BLaER1 (cell line): Measurements from ENCODE around the gene GAL3ST2.
A peak's percentile ranks its signal among the peaks of the same experiment; 100 is the strongest.

Experiments
- H3K27ac ChIP-seq: shearing (Covaris generic); formaldehyde crosslinking; 2 replicates; pipeline ENCODE4 v1.8.1; 2022
- H3K27me3 ChIP-seq: shearing (Covaris generic); formaldehyde crosslinking; 2 replicates; pipeline ENCODE4 v1.8.1; 2022
- H3K36me3 ChIP-seq: shearing (Covaris generic); formaldehyde crosslinking; 2 replicates; pipeline ENCODE4 v1.8.1; 2022
- H3K4me1 ChIP-seq: shearing (Covaris generic); formaldehyde crosslinking; 2 replicates; pipeline ENCODE4 v1.8.1; 2022
- H3K4me2 ChIP-seq: shearing (Covaris generic); formaldehyde crosslinking; 2 replicates; pipeline ENCODE4 v1.8.1; 2022
- H3K4me3 ChIP-seq: shearing (Covaris generic); formaldehyde crosslinking; 2 replicates; pipeline ENCODE4 v1.8.1; 2022
- H3K9ac ChIP-seq: shearing (Covaris generic); formaldehyde crosslinking; 2 replicates; pipeline ENCODE4 v1.8.1; 2022
- H3K9me3 ChIP-seq: shearing (Covaris generic); formaldehyde crosslinking; 2 replicates; pipeline ENCODE4 v1.8.1; 2022
- H4K20me1 ChIP-seq: shearing (Covaris generic); formaldehyde crosslinking; 2 replicates; pipeline ENCODE4 v1.8.1; 2022
- Cebpa-rat ChIP-seq: shearing (Covaris generic); IDR thresholded peaks from 2 replicates; pipeline ENCODE4 v1.8.1; 2022

GAL3ST2 gene

GRCh38 chr2:241811952-241812729 lies 35.5 kb downstream of the GAL3ST2 start:
- Histone ChIP-seq H4K20me1 (no peaks in the 10 kb centered on the region), H3K9ac (peak overlapping the region; percentile 72; the same call in 1 of the 2 replicates), H3K27ac (peak overlapping the region; percentile 97), H3K4me2 (peak overlapping the region; percentile 92), H3K27me3 (no peaks in the 10 kb centered on the region), H3K9me3 (peaks cover 11% of the 10 kb centered on the region; the same call in 1 of the 2 replicates), H3K4me3 (no peak overlapping the region), H3K4me1 (peaks cover 92% of the 10 kb centered on the region), H3K36me3 (no peaks in the 10 kb centered on the region)
- no peak for TF ChIP-seq Cebpa-rat

DNA sequence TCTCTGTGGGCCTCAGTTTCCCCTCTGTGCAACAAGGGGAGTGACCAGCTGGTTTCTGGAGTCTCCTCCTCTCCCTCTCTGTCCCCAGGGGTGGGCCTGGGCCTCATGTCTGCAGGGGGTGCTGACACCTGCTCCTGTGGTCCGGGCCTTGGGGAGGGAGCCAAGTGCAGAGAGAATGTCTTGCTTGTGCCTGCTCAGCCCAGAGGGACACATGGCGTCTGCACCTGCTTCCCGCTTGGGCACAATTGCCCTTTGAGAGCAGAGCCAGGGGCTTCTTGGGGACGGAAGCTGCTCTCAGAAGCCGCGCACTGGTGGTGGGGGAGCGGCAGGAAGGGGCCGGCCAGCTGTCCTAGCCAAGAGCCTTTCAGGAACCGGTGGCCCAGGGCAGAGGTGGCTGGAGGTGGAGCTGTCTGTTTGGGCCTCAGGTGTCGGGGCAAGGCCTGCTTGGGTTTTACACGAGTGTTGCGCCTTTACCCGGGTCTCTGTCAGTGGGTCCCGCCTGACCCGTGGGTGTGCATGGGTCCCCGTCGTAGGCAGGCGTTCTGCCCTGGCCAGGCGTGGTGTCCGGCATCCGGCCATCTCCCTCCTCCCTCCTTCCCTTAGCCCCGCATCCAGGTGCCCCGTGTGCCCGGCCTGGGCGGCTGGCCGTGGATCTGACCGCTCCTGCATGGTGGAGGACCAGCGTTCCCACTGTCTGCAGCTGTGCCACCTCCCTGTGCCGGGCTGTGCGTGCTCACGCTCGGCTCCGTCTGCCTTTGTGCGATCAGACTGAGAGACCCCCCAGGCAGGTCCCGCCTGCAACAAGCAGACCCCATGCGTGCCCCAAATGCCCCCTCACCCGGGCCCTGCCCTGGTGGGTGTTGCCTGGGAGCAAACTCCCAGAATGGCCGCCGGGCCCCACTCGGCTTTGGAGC lies 36.4 kb downstream of the GAL3ST2 start:
- Histone ChIP-seq H3K27ac (peak overlapping the region; percentile 97), H3K9ac (peak overlapping the region; percentile 83), H3K9me3 (peaks cover 11% of the 10 kb centered on the region; the same call in 1 of the 2 replicates), H3K4me3 (peak overlapping the region; percentile 45), H3K27me3 (no peaks in the 10 kb centered on the region), H4K20me1 (no peaks in the 10 kb centered on the region), H3K4me2 (peak overlapping the region; percentile 92), H3K36me3 (no peaks in the 10 kb centered on the region), H3K4me1 (peaks cover 100% of the 10 kb centered on the region)
- TF ChIP-seq Cebpa-rat: no peak

- H3K4me2 ChIP-seq: peak overlapping the region; percentile 92
- H3K36me3 ChIP-seq: no peaks in the 10 kb centered on the region
- H3K27ac ChIP-seq: peak overlapping the region; percentile 97
- no peak for TF ChIP-seq Cebpa-rat
- H3K27me3 ChIP-seq: no peaks in the 10 kb centered on the region
- peak overlapping the region; percentile 83 for H3K9ac ChIP-seq
- peaks cover 11% of the 10 kb centered on the region; the same call in 1 of the 2 replicates for H3K9me3 ChIP-seq
- H3K4me1 ChIP-seq: peaks cover 100% of the 10 kb centered on the region
- no peaks in the 10 kb centered on the region for H4K20me1 ChIP-seq
- H3K4me3 ChIP-seq: peak overlapping the region; percentile 45
Observed at GRCh38 chr2:241813644-241814392, 37.2 kb downstream of the GAL3ST2 start.

GRCh38 chr2:241814393-241814642 lies 37.7 kb downstream of the GAL3ST2 start:
- Histone ChIP-seq H4K20me1 (no peaks in the 10 kb centered on the region), H3K4me2 (peak overlapping the region; percentile 92), H3K27me3 (no peaks in the 10 kb centered on the region), H3K4me3 (0 out of 2 replicates have a peak overlapping the region, but pooled peaks have one; percentile 22), H3K9ac (peak overlapping the region; percentile 24; the same call in 1 of the 2 replicates), H3K27ac (peak overlapping the region; percentile 97), H3K9me3 (peaks cover 11% of the 10 kb centered on the region; the same call in 1 of the 2 replicates), H3K36me3 (no peaks in the 10 kb centered on the region), H3K4me1 (peaks cover 100% of the 10 kb centered on the region)
- TF ChIP-seq Cebpa-rat: no peak

DNA sequence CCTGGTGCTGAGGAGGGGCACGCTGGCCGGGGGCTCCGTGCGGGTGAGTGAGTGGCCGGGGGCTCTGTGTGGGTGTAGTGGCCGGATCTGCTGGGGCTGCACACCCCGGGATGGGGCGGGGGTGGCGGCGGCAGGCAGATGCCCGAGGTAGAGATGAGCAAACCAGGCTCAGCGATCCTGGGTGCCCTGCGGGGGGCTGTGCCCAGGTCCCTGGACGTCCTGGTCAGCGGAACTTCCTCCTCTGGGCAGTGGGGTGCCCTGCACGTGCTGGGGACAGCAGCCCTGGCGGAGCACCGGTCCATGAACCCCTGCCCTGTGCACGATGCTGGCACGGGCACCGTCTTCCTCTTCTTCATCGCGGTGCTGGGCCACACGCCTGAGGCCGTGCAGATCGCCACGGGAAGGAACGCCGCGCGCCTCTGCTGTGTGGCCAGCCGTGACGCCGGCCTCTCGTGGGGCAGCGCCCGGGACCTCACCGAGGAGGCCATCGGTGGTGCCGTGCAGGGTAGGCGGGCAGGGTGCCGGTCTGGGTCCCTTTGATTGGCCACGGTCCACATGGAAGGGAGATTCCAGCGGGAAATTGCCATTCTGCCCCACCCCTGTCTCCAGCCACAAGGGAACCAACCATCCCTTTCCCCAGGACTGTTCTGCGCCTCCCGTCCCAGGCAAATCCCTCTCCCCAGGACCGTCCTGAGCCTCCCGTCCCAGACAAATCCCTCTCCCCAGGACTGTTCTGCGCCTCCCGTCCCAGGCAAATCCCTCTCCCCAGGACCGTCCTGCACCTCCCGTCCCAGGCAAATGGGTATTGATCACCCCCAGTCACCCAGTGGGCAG lies 38.2 kb downstream of the GAL3ST2 start:
- peaks cover 97% of the 10 kb centered on the region for H3K4me1 ChIP-seq
- no peak for TF ChIP-seq Cebpa-rat
- H3K4me3 ChIP-seq: 0 out of 2 replicates have a peak overlapping the region, but pooled peaks have one; percentile 22
- peak overlapping the region; percentile 92 for H3K4me2 ChIP-seq
- H3K9me3 ChIP-seq: peaks cover 11% of the 10 kb centered on the region; the same call in 1 of the 2 replicates
- peak overlapping the region; percentile 97 for H3K27ac ChIP-seq
- no peaks in the 10 kb centered on the region for H4K20me1 ChIP-seq
- no peaks in the 10 kb centered on the region for H3K27me3 ChIP-seq
- peak overlapping the region; percentile 24; the same call in 1 of the 2 replicates for H3K9ac ChIP-seq
- H3K36me3 ChIP-seq: no peaks in the 10 kb centered on the region

- Histone ChIP-seq H3K9me3 (peaks cover 11% of the 10 kb centered on the region; the same call in 1 of the 2 replicates), H3K27ac (peak overlapping the region; percentile 85), H3K4me3 (no peak overlapping the region), H4K20me1 (no peaks in the 10 kb centered on the region), H3K36me3 (no peaks in the 10 kb centered on the region), H3K4me1 (peaks cover 97% of the 10 kb centered on the region), H3K9ac (no peak overlapping the region), H3K27me3 (no peaks in the 10 kb centered on the region), H3K4me2 (peak overlapping the region; percentile 92)
- no peak for TF ChIP-seq Cebpa-rat
Observed at GRCh38 chr2:241815477-241816430, 39.1 kb downstream of the GAL3ST2 start.

DNA sequence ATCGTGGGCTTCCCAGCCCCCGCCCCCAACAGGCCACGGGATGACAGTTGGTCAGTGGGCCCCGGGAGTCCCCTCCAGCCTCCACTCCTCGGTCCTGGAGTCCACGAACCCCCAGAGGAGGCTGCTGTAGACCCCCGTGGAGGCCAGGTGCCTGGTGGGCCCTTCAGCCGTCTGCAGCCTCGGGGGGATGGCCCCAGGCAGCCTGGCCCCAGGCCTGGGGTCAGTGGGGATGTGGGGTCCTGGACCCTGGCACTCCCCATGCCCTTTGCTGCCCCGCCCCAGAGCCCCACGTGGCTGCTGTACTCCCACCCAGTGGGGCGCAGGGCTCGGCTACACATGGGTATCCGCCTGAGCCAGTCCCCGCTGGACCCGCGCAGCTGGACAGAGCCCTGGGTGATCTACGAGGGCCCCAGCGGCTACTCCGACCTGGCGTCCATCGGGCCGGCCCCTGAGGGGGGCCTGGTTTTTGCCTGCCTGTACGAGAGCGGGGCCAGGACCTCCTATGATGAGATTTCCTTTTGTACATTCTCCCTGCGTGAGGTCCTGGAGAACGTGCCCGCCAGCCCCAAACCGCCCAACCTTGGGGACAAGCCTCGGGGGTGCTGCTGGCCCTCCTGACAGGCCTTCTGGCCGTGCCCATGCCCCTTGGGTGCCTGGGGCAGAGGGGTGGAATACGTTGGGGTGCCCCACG lies 40.0 kb downstream of the GAL3ST2 start:
- Histone ChIP-seq H3K36me3 (no peaks in the 10 kb centered on the region), H3K4me1 (peaks cover 97% of the 10 kb centered on the region), H3K4me3 (no peak overlapping the region), H3K9me3 (peaks cover 11% of the 10 kb centered on the region; the same call in 1 of the 2 replicates), H3K27me3 (no peaks in the 10 kb centered on the region), H3K27ac (peak overlapping the region; percentile 85), H3K4me2 (peak overlapping the region; percentile 92), H3K9ac (peak overlapping the region; percentile 71), H4K20me1 (no peaks in the 10 kb centered on the region)
- TF ChIP-seq Cebpa-rat: no peak
